Endodermal cell (in vitro differentiated cells): ENCODE measurements around the gene OBSCN. TPM values are rescaled to one million over a fixed set of nuclear protein-coding genes. Genes with fewer than 3 reads are reported as not detected.

Source experiments
- DNase-seq: peaks from one replicate; pipeline ENCODE4 v3.0.0-alpha.2; 2017
- H3K27ac ChIP-seq: 2 replicates; pipeline ENCODE4 v1.5.1; 2013; ENCODE audit warnings: mild to moderate bottlenecking, low read depth, low read length, moderate library complexity
- H3K27me3 ChIP-seq: 2 replicates; pipeline ENCODE4 v1.6.1; 2013; ENCODE audit warnings: mild to moderate bottlenecking, low read length, moderate library complexity; ENCODE audit not compliant: insufficient read depth, control insufficient read depth, poor library complexity, severe bottlenecking
- H3K36me3 ChIP-seq: 2 replicates; pipeline ENCODE4 v1.7.0; 2013; ENCODE audit warnings: mild to moderate bottlenecking, low read length, moderate library complexity; ENCODE audit not compliant: control insufficient read depth, insufficient read depth
- H3K4me1 ChIP-seq: one replicate; pipeline ENCODE4 v1.7.0; 2013; ENCODE audit warnings: low read length; ENCODE audit not compliant: control insufficient read depth, insufficient read depth
- H3K4me3 ChIP-seq: 2 replicates; pipeline ENCODE4 v1.5.1; 2013; ENCODE audit warnings: mild to moderate bottlenecking, low read length, moderate library complexity
- H3K9ac ChIP-seq: 2 replicates; pipeline ENCODE4 v1.6.1; 2013; ENCODE audit warnings: mild to moderate bottlenecking, low read length, moderate library complexity; ENCODE audit not compliant: poor library complexity, severe bottlenecking; ENCODE audit errors: extremely low read depth
- H3K9me3 ChIP-seq: 2 replicates; pipeline ENCODE4 v1.6.1; 2013; ENCODE audit warnings: mild to moderate bottlenecking, low read length, moderate library complexity; ENCODE audit not compliant: control insufficient read depth
- H3K27ac Mint-ChIP-seq: 2 replicates; pipeline ENCODE4 v1.8.0; 2020; ENCODE audit warnings: mixed read lengths
- H3K27me3 Mint-ChIP-seq: 2 replicates; pipeline ENCODE4 v1.8.0; 2021; ENCODE audit warnings: mild to moderate bottlenecking, mixed read lengths; ENCODE audit not compliant: insufficient read depth
- H3K36me3 Mint-ChIP-seq: 2 replicates; pipeline ENCODE4 v1.8.0; 2020; ENCODE audit warnings: low read depth, mixed read lengths
- H3K4me1 Mint-ChIP-seq: 2 replicates; pipeline ENCODE4 v1.8.0; 2020; ENCODE audit warnings: mixed read lengths
- H3K4me3 Mint-ChIP-seq: 2 replicates; pipeline ENCODE4 v1.8.0; 2020; ENCODE audit warnings: mild to moderate bottlenecking, moderate library complexity, mixed read lengths
- H3K9me3 Mint-ChIP-seq: 2 replicates; pipeline ENCODE4 v1.8.0; 2020; ENCODE audit warnings: mild to moderate bottlenecking, mixed read lengths
- WGBS, 2 experiments: methylation state at CpG; one replicate each; pipeline versions ENCODE4 v1.1.5 to v1.1.7; 2013; ENCODE audit warnings: missing lambda C conversion rate in 2 of 2, mixed read lengths in 1 of 2; ENCODE audit not compliant: insufficient coverage in 1 of 2, insufficient read length in 1 of 2; 5-methylcytosine and 5-hydroxymethylcytosine counted together
- total RNA-seq, 2 donors: library from RNA; stranded (reverse); fragmentation: NEBNext Ultra II Directional in 1 of 2; extraction: Animal tissue kit (Norgen Biotek cat#: 25700) in 1 of 2; gene quantifications; 2 replicates in 1 of 2; 3 replicates in 1 of 2; pipeline ENCODE4 v1.2.1, GENCODE V29; 2021
- TF ChIP-seq, protein P1 (sequence below): fragments of 200-600 bp; sonication (generic); conservative IDR thresholded peaks from 2 replicates; pipeline ENCODE4 v1.5.0; 2021; ENCODE audit warnings: antibody characterized with exemption, mild to moderate bottlenecking

OBSCN gene
- total RNA-seq, 2 donors from 2014 or later, result 53.7 to 68.9 TPM

DNA sequence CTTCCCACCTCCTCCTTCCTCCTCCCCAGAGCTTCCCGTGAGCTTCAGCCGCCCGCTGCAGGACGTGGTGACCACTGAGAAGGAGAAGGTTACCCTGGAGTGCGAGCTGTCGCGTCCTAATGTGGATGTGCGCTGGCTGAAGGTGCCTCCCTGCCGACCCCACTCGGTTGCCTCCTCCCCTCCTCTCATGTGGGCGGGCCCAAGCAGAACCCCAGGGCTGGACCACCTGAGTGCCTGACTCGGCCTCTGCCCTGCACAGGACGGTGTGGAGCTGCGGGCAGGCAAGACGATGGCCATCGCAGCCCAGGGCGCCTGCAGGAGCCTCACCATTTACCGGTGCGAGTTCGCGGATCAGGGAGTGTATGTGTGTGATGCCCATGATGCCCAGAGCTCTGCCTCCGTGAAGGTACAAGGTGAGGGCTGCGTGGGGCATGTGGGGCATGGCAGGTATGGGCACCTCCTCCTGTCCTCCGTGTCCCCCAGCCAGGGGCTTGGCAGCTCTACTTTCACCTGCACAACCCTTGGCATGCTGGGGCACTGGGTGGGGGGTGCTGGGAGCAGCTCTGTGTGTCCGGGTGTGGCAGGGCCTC, 69.2 kb downstream of the OBSCN start:
- Mint-ChIP-seq H3K27ac (no peak overlapping the region), H3K9me3 (no peaks in the 10 kb centered on the region), H3K27me3 (peaks cover 5% of the 10 kb centered on the region), H3K36me3 (peaks cover 17% of the 10 kb centered on the region), H3K4me1 (no peaks in the 10 kb centered on the region), H3K4me3 (peak overlapping the region; percentile 54)
- Histone ChIP-seq H3K9ac (no peak overlapping the region), H3K9me3 (no peaks in the 10 kb centered on the region), H3K4me3 (no peak overlapping the region), H3K27me3 (no peaks in the 10 kb centered on the region), H3K27ac (no peak overlapping the region), H3K36me3 (peaks cover 11% of the 10 kb centered on the region), H3K4me1 (no peaks in the 10 kb centered on the region)
- DNase-seq, result peak; percentile 48
- WGBS, 2 experiments, result 92 to 94% methylated on average over 6 to 25 of the region's 25 CpGs
- TF ChIP-seq, protein P1, sequence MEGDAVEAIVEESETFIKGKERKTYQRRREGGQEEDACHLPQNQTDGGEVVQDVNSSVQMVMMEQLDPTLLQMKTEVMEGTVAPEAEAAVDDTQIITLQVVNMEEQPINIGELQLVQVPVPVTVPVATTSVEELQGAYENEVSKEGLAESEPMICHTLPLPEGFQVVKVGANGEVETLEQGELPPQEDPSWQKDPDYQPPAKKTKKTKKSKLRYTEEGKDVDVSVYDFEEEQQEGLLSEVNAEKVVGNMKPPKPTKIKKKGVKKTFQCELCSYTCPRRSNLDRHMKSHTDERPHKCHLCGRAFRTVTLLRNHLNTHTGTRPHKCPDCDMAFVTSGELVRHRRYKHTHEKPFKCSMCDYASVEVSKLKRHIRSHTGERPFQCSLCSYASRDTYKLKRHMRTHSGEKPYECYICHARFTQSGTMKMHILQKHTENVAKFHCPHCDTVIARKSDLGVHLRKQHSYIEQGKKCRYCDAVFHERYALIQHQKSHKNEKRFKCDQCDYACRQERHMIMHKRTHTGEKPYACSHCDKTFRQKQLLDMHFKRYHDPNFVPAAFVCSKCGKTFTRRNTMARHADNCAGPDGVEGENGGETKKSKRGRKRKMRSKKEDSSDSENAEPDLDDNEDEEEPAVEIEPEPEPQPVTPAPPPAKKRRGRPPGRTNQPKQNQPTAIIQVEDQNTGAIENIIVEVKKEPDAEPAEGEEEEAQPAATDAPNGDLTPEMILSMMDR, result no peak

GRCh38 chr1:228277491-228278431, 69.9 kb downstream of the OBSCN start:
- H3K36me3 ChIP-seq, result peaks cover 11% of the 10 kb centered on the region
- no peaks in the 10 kb centered on the region for H3K27me3 ChIP-seq
- H3K4me1 ChIP-seq, result no peaks in the 10 kb centered on the region
- no peak overlapping the region for H3K27ac ChIP-seq
- Mint-ChIP-seq H3K36me3 (peaks cover 17% of the 10 kb centered on the region), H3K4me3 (no peak overlapping the region), H3K4me1 (no peaks in the 10 kb centered on the region), H3K27ac (no peak overlapping the region), H3K9me3 (no peaks in the 10 kb centered on the region), H3K27me3 (peaks cover 5% of the 10 kb centered on the region)
- TF ChIP-seq, protein P1, result no peak
- H3K9ac ChIP-seq, result no peak overlapping the region
- no peak overlapping the region for H3K4me3 ChIP-seq
- 95 to 96% methylated on average over 15 to 36 of the region's 36 CpGs for WGBS, 2 experiments
- peak; percentile 33 for DNase-seq
- no peaks in the 10 kb centered on the region for H3K9me3 ChIP-seq

DNA sequence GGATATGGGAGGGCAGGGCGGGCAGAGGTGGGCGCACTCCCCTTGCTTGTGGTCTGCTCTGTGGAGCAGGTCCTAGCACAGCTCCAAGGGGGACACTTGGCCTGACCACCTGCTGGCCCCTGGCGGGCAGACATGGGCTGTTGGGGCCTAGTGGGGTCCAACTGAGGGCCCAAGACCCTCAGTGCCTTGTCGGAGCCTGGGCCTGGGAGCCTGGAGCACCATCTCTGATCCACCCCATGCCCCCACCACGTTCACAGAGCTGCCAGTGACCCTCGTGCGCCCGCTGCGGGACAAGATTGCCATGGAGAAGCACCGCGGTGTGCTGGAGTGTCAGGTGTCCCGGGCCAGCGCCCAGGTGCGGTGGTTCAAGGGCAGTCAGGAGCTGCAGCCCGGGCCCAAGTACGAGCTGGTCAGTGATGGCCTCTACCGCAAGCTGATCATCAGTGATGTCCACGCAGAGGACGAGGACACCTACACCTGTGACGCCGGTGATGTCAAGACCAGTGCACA, 70.6 kb downstream of the OBSCN start:
- Mint-ChIP-seq H3K4me1 (no peaks in the 10 kb centered on the region), H3K4me3 (no peak overlapping the region)

More for the DNA sequence above, 70.6 kb downstream of the OBSCN start:
- H3K27me3 ChIP-seq, result no peaks in the 10 kb centered on the region
- Mint-ChIP-seq H3K9me3 (no peaks in the 10 kb centered on the region), H3K27me3 (peaks cover 5% of the 10 kb centered on the region), H3K36me3 (peaks cover 18% of the 10 kb centered on the region), H3K27ac (no peak overlapping the region)
- peaks cover 11% of the 10 kb centered on the region for H3K36me3 ChIP-seq
- H3K27ac ChIP-seq, result no peak overlapping the region
- H3K9ac ChIP-seq, result no peak overlapping the region
- H3K4me3 ChIP-seq, result no peak overlapping the region
- no peaks in the 10 kb centered on the region for H3K4me1 ChIP-seq
- TF ChIP-seq, protein P1, result no peak
- H3K9me3 ChIP-seq, result no peaks in the 10 kb centered on the region
- 93 to 95% methylated on average over 18 to 21 of the region's 21 CpGs for WGBS, 2 experiments
- no peak for DNase-seq
